ENCODE results near the gene SEMA5A.

DNA sequence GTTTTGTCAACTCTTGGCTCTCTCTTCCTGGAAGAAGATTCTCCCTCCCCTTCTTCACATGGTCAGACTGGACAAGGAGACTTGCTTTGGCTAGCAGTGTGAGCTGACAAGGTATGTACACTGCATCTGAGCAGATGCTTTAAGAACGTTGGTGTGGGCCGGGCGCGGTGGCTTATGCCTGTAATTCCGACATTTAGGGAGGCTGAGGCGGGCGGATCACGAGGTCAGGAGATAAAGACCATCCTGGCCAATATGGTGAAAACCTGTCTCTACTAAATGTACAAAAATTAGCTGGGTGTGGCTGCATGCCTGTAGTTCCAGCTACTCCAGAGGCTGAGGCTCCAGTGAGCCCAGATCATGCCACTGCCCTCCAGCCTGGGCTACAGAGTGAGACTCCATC lies 26.4 kb upstream of the SEMA5A start:
- TF ChIP-seq XRCC5 (optimal IDR thresholded peaks at IDR 0.05; ENCODE audit: low read length) (no peak), ELF3 (CRISPR knock-in tag; IDR thresholded peaks at IDR 0.05) (no peak), MXD4 (CRISPR knock-in tag; IDR thresholded peaks at IDR 0.05) (no peak), ZBTB21 (CRISPR knock-in tag; IDR thresholded peaks at IDR 0.05) (no peak), SAFB2 (CRISPR knock-in tag; IDR thresholded peaks at IDR 0.05; ENCODE audit: borderline replicate concordance, low read depth) (no peak), EP300 (IDR thresholded peaks at IDR 0.05; ENCODE audit: low read depth in 2 of 2, low read length in 2 of 2) (no peak), EP300 (CRISPR knock-in tag; IDR thresholded peaks at IDR 0.05; ENCODE audit: borderline replicate concordance) (no peak), ZNF17 (CRISPR knock-in tag; IDR thresholded peaks at IDR 0.05) (no peak)
